Peyer's patch (tissue), 4 donors: ENCODE measurements around the gene MAP7D3. TPM values are rescaled to one million over a fixed set of nuclear protein-coding genes. Genes with fewer than 3 reads are reported as not detected.
"Not testable (repeated sequence)": the region's sequence is repeated elsewhere in the genome, so short reads cannot be mapped to it uniquely, and the experiment has no call there.

ENCODE experiments used
- DNase-seq, 3 donors: peaks; one replicate each; pipeline ENCODE4 v3.0.0-alpha.2; 2017 to 2019
- H3K27ac ChIP-seq, 4 donors: fragments of 200-600 bp; sonication (generic); one replicate each; pipeline ENCODE4 v1.5.1; 2016 to 2019
- H3K27me3 ChIP-seq, 2 donors: fragments of 200-600 bp; sonication (generic); one replicate each; pipeline ENCODE4 v1.5.1; 2019
- H3K36me3 ChIP-seq, 3 donors: fragments of 200-600 bp; sonication (generic); one replicate each; pipeline ENCODE4 v1.5.1; 2016 to 2019
- H3K4me1 ChIP-seq, 4 donors: fragments of 200-600 bp; sonication (generic); one replicate each; pipeline ENCODE4 v1.5.1; 2016 to 2019
- H3K4me3 ChIP-seq, 4 donors: fragments of 200-600 bp; sonication (generic); 1 replicate in 3 of 4; 2 replicates in 1 of 4; pipeline ENCODE4 v1.5.1; 2016 to 2019; ENCODE audit warnings: mild to moderate bottlenecking in 1 of 4
- H3K9me3 ChIP-seq, 4 donors: fragments of 200-600 bp; sonication (generic); one replicate each; pipeline ENCODE4 v1.5.1; 2016 to 2019; ENCODE audit warnings: mild to moderate bottlenecking in 1 of 4
- CTCF ChIP-seq, 6 experiments: fragments of 450-650 bp in 4 of 6; fragments of 200-600 bp in 2 of 6; sonication (generic) in 1 of 6; IDR thresholded peaks; one replicate each; pipeline ENCODE4 v1.5.1; 2017 to 2019; ENCODE audit warnings: antibody characterized with exemption in 6 of 6, mild to moderate bottlenecking in 3 of 6, moderate library complexity in 1 of 6
- POLR2A ChIP-seq, 2 donors: fragments of 450-650 bp; IDR thresholded peaks; one replicate each; pipeline ENCODE4 v1.5.1; 2017; ENCODE audit warnings: antibody characterized with exemption in 2 of 2, mild to moderate bottlenecking in 2 of 2, moderate library complexity in 2 of 2
- total RNA-seq, 4 donors: library from RNA; depleted of rRNA; stranded (reverse); fragments of >200 nt; gene quantifications; one replicate each; pipeline ENCODE4 v1.1.0, GENCODE V29; 2016

Gene MAP7D3, protein sequence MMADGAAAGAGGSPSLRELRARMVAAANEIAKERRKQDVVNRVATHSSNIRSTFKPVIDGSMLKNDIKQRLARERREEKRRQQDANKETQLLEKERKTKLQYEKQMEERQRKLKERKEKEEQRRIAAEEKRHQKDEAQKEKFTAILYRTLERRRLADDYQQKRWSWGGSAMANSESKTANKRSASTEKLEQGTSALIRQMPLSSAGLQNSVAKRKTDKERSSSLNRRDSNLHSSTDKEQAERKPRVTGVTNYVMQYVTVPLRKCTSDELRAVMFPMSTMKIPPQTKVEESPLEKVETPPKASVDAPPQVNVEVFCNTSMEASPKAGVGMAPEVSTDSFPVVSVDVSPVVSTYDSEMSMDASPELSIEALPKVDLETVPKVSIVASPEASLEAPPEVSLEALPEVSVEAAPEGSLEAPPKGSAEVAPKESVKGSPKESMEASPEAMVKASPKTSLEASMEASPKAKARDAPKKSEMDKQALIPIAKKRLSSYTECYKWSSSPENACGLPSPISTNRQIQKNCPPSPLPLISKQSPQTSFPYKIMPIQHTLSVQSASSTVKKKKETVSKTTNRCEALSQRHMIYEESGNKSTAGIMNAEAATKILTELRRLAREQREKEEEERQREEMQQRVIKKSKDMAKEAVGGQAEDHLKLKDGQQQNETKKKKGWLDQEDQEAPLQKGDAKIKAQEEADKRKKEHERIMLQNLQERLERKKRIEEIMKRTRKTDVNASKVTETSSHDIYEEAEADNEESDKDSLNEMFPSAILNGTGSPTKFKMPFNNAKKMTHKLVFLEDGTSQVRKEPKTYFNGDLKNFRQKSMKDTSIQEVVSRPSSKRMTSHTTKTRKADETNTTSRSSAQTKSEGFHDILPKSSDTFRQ
- total RNA-seq: 10 to 100 TPM in 1 of 4 donors, 1 to 10 TPM in 3; 1.6 to 18.2 (median 4.7) TPM

DNA sequence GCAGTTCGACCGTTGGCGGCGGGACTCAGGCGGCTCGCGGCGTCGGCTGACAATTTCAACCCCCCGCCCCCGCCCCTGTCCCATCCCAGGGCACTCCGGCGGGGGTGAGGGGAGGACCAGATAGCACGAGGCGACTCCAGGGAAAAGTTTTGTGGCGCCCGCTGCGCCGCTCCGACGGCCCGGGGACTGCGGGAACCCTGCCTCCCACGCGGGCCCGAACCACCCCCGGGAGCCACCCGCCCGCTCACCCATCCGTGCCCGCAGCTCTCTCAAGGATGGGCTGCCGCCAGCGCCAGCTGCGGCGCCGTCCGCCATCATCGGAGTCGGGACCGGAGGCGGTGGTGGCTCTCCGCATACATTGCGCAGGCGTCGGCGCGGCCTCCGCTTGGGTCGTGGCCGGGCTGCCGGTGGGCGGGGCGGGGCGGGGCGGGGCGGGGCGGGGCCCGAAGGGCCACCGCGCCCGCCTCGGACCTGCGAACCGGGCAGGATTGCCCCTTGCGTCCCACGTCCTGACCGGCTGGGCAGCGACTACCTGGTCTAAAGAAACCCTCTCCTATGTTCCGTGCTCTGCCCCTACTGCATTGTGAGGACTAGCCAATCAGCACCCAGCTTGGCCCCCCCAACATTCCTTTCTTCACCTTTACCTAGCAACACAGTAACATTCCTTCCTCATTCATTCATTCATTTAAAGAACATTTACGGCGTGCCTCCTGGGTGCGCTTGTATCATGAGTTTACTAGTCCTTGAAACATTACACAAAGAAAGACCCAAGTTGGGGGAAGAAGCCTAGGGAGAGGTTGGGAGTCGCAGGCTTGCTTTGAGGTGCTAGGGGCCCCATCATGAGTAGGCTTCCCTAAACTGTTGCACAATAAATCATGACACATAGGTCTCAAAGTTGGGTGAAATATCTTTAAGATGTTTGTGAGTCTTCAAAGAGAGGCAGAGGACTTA is at the start of gene MAP7D3:
Gene MAP7D3, minus strand, starts transcription at position 360 of the 951 bp plus-strand sequence. Its CDS starts 42 bp downstream, at position 318.
- Histone ChIP-seq H3K27ac (peak within 1 kb of the TSS; percentile 72 to 87 (median 76)), H3K4me1 (no peaks in the 10 kb centered on the region), H3K36me3 (no peaks in the 10 kb centered on the region), H3K27me3 (no peaks in the 10 kb centered on the region), H3K9me3 (no peaks in the 10 kb centered on the region), H3K4me3 (peak within 1 kb of the TSS; percentile 57 to 78 (median 72))
- DNase-seq: peak; percentile 63 to 79 (median 69)
- TF ChIP-seq POLR2A (IDR thresholded peaks at IDR 0.05): peak in 1 of 2 donors; percentile 15
- no peak for TF ChIP-seq CTCF (IDR thresholded peaks at IDR 0.05)

- H3K27me3 ChIP-seq, H3K4me3 ChIP-seq, H3K36me3 ChIP-seq, H3K4me1 ChIP-seq, DNase-seq, H3K9me3 ChIP-seq, H3K27ac ChIP-seq: not testable (repeated sequence)
Observed at GRCh38 chrX:136300721-136301120, 49.5 kb upstream of the MAP7D3 start, which contains the start of gene ADGRG4. Gene ADGRG4, plus strand, starts transcription at chrX:136300963. Its CDS starts 7,815 bp downstream, at chrX:136308778.

DNA sequence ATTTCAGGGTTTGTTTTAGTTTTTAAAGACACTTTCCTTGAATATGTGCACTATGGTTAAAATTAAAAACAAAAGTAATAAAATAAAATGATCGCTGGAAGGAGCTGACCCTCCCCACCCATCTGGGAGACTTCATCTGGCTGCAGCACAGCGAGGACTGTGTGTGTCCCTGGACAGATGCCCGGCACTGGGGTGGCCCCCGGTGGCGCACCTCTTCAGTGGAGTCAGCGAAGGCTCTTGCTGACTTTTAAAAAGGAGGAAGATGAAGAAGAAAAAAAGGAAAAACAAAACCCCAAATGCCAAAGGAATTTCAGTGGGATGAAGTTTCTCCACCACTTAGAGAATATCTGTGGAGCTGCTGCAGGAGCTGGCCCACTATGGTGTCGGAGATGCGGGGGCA is 44.2 kb upstream of the MAP7D3 start:
- H3K27ac ChIP-seq: no peak overlapping the region
- H3K27me3 ChIP-seq: no peaks in the 10 kb centered on the region
- H3K9me3 ChIP-seq: no peaks in the 10 kb centered on the region
- no peaks in the 10 kb centered on the region for H3K4me1 ChIP-seq
- no peaks in the 10 kb centered on the region for H3K36me3 ChIP-seq
- TF ChIP-seq POLR2A (IDR thresholded peaks at IDR 0.05) (no peak), CTCF (IDR thresholded peaks at IDR 0.05) (no peak)
- no peak for DNase-seq
- H3K4me3 ChIP-seq: no peak overlapping the region

DNA sequence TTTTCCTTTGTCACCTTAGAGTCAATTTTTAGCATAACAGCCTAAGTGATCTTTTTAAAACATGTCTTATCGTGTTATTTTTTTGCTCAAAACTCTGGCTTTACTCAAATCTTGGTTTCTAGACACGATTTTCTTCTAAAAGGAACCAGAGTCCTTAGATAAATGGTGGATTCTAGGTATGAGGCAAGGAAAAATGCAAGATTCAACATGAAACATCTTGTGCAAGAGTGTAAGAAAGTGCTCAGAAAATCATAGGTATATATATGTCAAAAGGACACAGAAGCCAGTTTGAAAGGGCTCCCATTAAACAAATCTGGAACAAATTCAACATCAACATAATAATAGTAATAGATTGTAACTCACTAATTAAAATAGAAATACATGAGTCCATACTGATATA is 41.5 kb upstream of the MAP7D3 start:
- no peak for DNase-seq
- Histone ChIP-seq H3K9me3 (no peaks in the 10 kb centered on the region), H3K27ac (no peak overlapping the region), H3K4me1 (no peaks in the 10 kb centered on the region), H3K27me3 (no peaks in the 10 kb centered on the region), H3K36me3 (no peaks in the 10 kb centered on the region), H3K4me3 (no peak overlapping the region)
- TF ChIP-seq POLR2A (IDR thresholded peaks at IDR 0.05) (no peak), CTCF (IDR thresholded peaks at IDR 0.05) (no peak)

GRCh38 chrX:136291824-136292223 is 40.6 kb upstream of the MAP7D3 start:
- DNase-seq: no peak
- Histone ChIP-seq H3K27me3 (no peaks in the 10 kb centered on the region), H3K36me3 (no peaks in the 10 kb centered on the region), H3K4me1 (no peaks in the 10 kb centered on the region), H3K4me3 (no peak overlapping the region), H3K9me3 (no peaks in the 10 kb centered on the region), H3K27ac (no peak overlapping the region)
- TF ChIP-seq CTCF (IDR thresholded peaks at IDR 0.05): no peak
- no peak for TF ChIP-seq POLR2A (IDR thresholded peaks at IDR 0.05)

DNA sequence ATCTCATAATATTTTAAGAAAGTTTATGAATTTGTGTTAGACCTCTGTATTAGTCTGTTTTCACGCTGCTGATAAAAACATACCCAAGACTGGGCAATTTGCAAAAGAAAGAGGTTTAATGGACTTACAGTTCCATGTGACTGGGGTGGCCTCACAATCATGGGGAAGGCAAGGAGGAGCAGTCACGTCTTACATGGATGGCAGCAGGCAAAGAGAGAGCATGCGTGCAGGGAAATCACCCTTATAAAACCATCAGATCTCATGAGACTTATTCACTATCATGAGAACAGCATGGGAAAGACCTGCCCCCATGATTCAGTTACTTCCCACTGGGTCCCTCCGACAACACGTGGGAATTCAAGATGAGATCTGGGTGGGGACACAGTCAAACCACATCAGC is 35.2 kb upstream of the MAP7D3 start:
- not testable (repeated sequence) for H3K27me3 ChIP-seq, H3K4me1 ChIP-seq, H3K36me3 ChIP-seq, H3K4me3 ChIP-seq, DNase-seq, H3K27ac ChIP-seq, H3K9me3 ChIP-seq
